K562 (cell line): Measurements from ENCODE around the gene SLA2. TPM values are rescaled to one million over a fixed set of nuclear protein-coding genes. Genes with fewer than 3 reads are reported as not detected.
A peak's percentile ranks its signal among the peaks of the same experiment; 100 is the strongest.

Experiments
- ATAC-seq: fragments of 200-7000 bp; cut with Tn5 transposase; 3 replicates; pipeline ENCODE4 v1.9.1; 2020; ENCODE audit warnings: moderate library complexity
- BruUV-seq: library from RNA; stranded (reverse); fragments of 400-500 nt; replicated peaks from 2 replicates; lab custom pipeline; 2021; lab: Mats Ljungman, UMichigan
- CTCF ChIA-PET: fragments of 300-600 bp; formaldehyde crosslinking; extraction: SDS; loops from one replicate; lab custom pipeline; 2021; ENCODE audit warnings: low intra/inter-chr PET ratio; lab: Yijun Ruan, JAX
- POLR2A ChIA-PET: fragments of 300-600, 350-650 bp; sonication (Branson Sonifier 250); formaldehyde crosslinking; extraction: SDS; loops from one replicate; lab custom pipeline; 2021; ENCODE audit warnings: antibody characterized with exemption, inconsistent platforms; lab: Yijun Ruan, JAX
- DNase-seq, 4 experiments: peaks; one replicate each; pipeline versions ENCODE4 v3.0.0 to v3.0.0-alpha.2; 2011 to 2018; ENCODE audit warnings: low spot score in 3 of 4, mixed read lengths in 3 of 4; ENCODE audit errors: extremely low read depth in 1 of 4
- FAIRE-seq: peaks from 2 replicates; lab custom pipeline; 2011; peaks lifted over from hg19 to GRCh38; lab: Jason Lieb, UNC
- H2AFZ ChIP-seq: 2 replicates; pipeline ENCODE4 v1.6.0; 2011; ENCODE audit warnings: low read depth, low read length, control low read depth, inconsistent platforms
- H3K27ac ChIP-seq: fragments of 200-600 bp; 3 replicates; pipeline ENCODE4 v1.8.0; 2011; ENCODE audit warnings: low read depth, mild to moderate bottlenecking, control low read depth, inconsistent platforms, low read length, moderate library complexity, mixed read lengths; ENCODE audit errors: extremely low read depth
- H3K27me3 ChIP-seq, 2 experiments: fragments of 300-600 bp in 1 of 2; 2 replicates in 1 of 2; 3 replicates in 1 of 2; pipeline versions ENCODE4 v1.6.0 to v1.8.0; 2011; ENCODE audit warnings: inconsistent platforms in 2 of 2, low read length in 2 of 2, mild to moderate bottlenecking in 1 of 2, mixed read lengths in 1 of 2, moderate library complexity in 1 of 2; ENCODE audit not compliant: control insufficient read depth in 2 of 2, insufficient read depth in 2 of 2
- H3K36me3 ChIP-seq: fragments of 300-600 bp; 3 replicates; pipeline ENCODE4 v1.8.0; 2011; ENCODE audit warnings: mild to moderate bottlenecking, low read length, inconsistent platforms; ENCODE audit not compliant: control insufficient read depth, insufficient read depth
- H3K4me1 ChIP-seq, 2 experiments: fragments of 200-600 bp in 1 of 2; replicated peaks in 1 of 2; 2 replicates in 1 of 2; 3 replicates in 1 of 2; pipeline versions ENCODE4 v1.5.1 to v1.8.0; 2011; ENCODE audit warnings: inconsistent platforms in 2 of 2, low read length in 2 of 2, mild to moderate bottlenecking in 1 of 2, mixed read lengths in 1 of 2, moderate library complexity in 1 of 2; ENCODE audit not compliant: control insufficient read depth in 2 of 2, insufficient read depth in 2 of 2
- H3K4me2 ChIP-seq: 2 replicates; pipeline ENCODE4 v1.6.1; 2011; ENCODE audit warnings: low read length, control low read depth, inconsistent platforms, mixed read lengths; ENCODE audit not compliant: insufficient read depth
- H3K4me3 ChIP-seq: fragments of 200-600 bp; sonication (generic), shearing (Covaris generic); 2 replicates; pipeline ENCODE4 v1.5.1; 2016; ENCODE audit warnings: control low read depth, inconsistent platforms
- H3K79me2 ChIP-seq: fragments of 200-600 bp; 3 replicates; pipeline ENCODE4 v1.8.0; 2011; ENCODE audit warnings: low read length, inconsistent platforms; ENCODE audit not compliant: control insufficient read depth, insufficient read depth
- H3K9ac ChIP-seq, 2 experiments: 2 replicates each; pipeline versions ENCODE4 v1.6.0 to v1.6.1; 2011; ENCODE audit warnings: low read depth in 2 of 2, low read length in 2 of 2, control low read depth in 1 of 2, inconsistent platforms in 1 of 2, mild to moderate bottlenecking in 1 of 2, mixed read lengths in 1 of 2; ENCODE audit not compliant: insufficient read depth in 1 of 2
- H3K9me1 ChIP-seq: one replicate; pipeline ENCODE4 v1.6.0; 2011; ENCODE audit warnings: inconsistent platforms, mild to moderate bottlenecking, low read length, moderate library complexity; ENCODE audit not compliant: control insufficient read depth, insufficient read depth
- H3K9me3 ChIP-seq: replicated peaks from 2 replicates; pipeline ENCODE4 v1.5.1; 2011; ENCODE audit warnings: low read depth, low read length, inconsistent platforms; ENCODE audit not compliant: control insufficient read depth, insufficient read depth
- H4K20me1 ChIP-seq: replicated peaks from 2 replicates; pipeline ENCODE4 v1.6.1; 2011; ENCODE audit warnings: low read length, inconsistent platforms, mixed read lengths; ENCODE audit not compliant: control insufficient read depth, insufficient read depth
- KDM1A ChIP-seq, 2 experiments: fragments of 450-650 bp; IDR thresholded peaks; 2 replicates each; pipeline ENCODE4 v1.6.1; 2016; ENCODE audit warnings: mild to moderate bottlenecking in 2 of 2
- MTA3 ChIP-seq: fragments of 450-650 bp; formaldehyde crosslinking; IDR thresholded peaks from 2 replicates; pipeline ENCODE4 v1.6.1; 2017; ENCODE audit warnings: mild to moderate bottlenecking, borderline replicate concordance
- PPARD ChIP-seq: fragments of 250-450 bp; sonication (Bioruptor Pico); IDR thresholded peaks from 2 replicates; pipeline ENCODE4 v1.8.0; 2022; ENCODE audit warnings: inconsistent platforms, mild to moderate bottlenecking, moderate library complexity
- ZNF717 ChIP-seq: fragments of 250-450 bp; sonication (Bioruptor Pico); IDR thresholded peaks from 2 replicates; pipeline ENCODE4 v1.5.0; 2021
- WGBS: fragments of 100-300 bp; shearing (Covaris generic); methylation state at CpG from one replicate; pipeline ENCODE4 v1.1.6; 2016; ENCODE audit warnings: low coverage, mixed read lengths; ENCODE audit not compliant: insufficient coverage; ENCODE audit errors: missing lambda C conversion rate; 5-methylcytosine and 5-hydroxymethylcytosine counted together
- in situ Hi-C: fragments of 300-500 bp; cut with MboI; formaldehyde crosslinking; loops from 4 replicates; pipeline ENCODE4 v1.15.0; 2018; ENCODE audit warnings: inconsistent platforms, mixed read lengths
- intact Hi-C: fragments of 100-400 bp; cut with micrococcal nuclease; formaldehyde crosslinking; loops from 2 replicates; pipeline ENCODE4 v1.14.2; 2022
- polyA plus RNA-seq, 8 experiments: library from polyadenylated mRNA; depleted of rRNA in 4 of 8; stranded (reverse) in 5 of 8; unstranded in 3 of 8; fragments of >200 nt; fragmentation: Nextera tagmentation in 2 of 8; fragmentation: Illumina TruSeq in 1 of 8; extraction: Ambion mirVana in 2 of 8; extraction: Trizol in 1 of 8; gene quantifications; 2 replicates each; pipeline versions ENCODE4 v1.2.1 to v1.2.3, GENCODE V29; 2011 to 2014; ENCODE audit warnings: inconsistent platforms in 1 of 8, missing spikeins in 1 of 8
- total RNA-seq, 7 experiments: library from RNA; depleted of rRNA in 6 of 7; stranded (reverse); fragments of >200 nt in 6 of 7; fragmentation: Illumina TruSeq in 2 of 7; extraction: Trizol in 2 of 7; gene quantifications; 2 replicates each; pipeline versions ENCODE4 v1.2.1 to v1.2.3, GENCODE V29; 2011 to 2021; ENCODE audit warnings: low replicate concordance in 1 of 7

SLA2 gene
- total and polyA plus RNA-seq, 9 of the 15 experiments (the other 6 are each of a cell fraction or from before 2014, with no cell fraction given) = 0.07 TPM; not detected in 7

GRCh38 chr20:36633285-36633772, 12.7 kb downstream of the SLA2 start:
- Histone ChIP-seq H3K4me1 (peaks cover 0 to 3% of the 10 kb centered on the region in 2 experiments; a peak in 1 of 5 replicates), H3K27me3 (no peaks in the 10 kb centered on the region; a peak in 1 of 5 replicates), H3K36me3 (no peaks in the 10 kb centered on the region), H4K20me1 (no peaks in the 10 kb centered on the region)
- WGBS = 16% methylated on average over 8 of the region's 9 CpGs
- in situ Hi-C loops = no loop called here
- TF ChIP-seq KDM1A (IDR thresholded peaks at IDR 0.05) (no peak), PPARD (no peak), MTA3 (no peak), ZNF717 (CRISPR knock-in tag) (no peak)
- TF ChIP-seq, all 486 proteins: peak for 0
- POLR2A ChIA-PET = interaction anchor here (0.6 to 1.3 kb wide), 4 partner anchors 9 to 863 kb away, joined by 3 to 6 read pairs (median 4); partner anchors contain the start of gene AAR2
- CTCF ChIA-PET = no interaction called here
- H3K79me2 ChIP-seq = no peaks in the 10 kb centered on the region
- DNase-seq (no peak), ATAC-seq (no peak), FAIRE-seq (no peak)
- intact Hi-C loops = no loop called here
- H3K27ac ChIP-seq = no peak overlapping the region
- no peak overlapping the region for H2AFZ ChIP-seq
- no TSS peak for BruUV-seq
- H3K4me3 ChIP-seq = no peak overlapping the region
- no peaks in the 10 kb centered on the region for H3K9me3 ChIP-seq
- H3K4me2 ChIP-seq = no peak overlapping the region
- H3K9ac ChIP-seq = peak overlapping the region in 1 of 2 experiments; percentile 28; a peak in 2 of 4 replicates
- H3K9me1 ChIP-seq = no peaks in the 10 kb centered on the region
